ENCODE data around the gene GOLGA5. TPM values are rescaled to one million over a fixed set of nuclear protein-coding genes. Genes with fewer than 3 reads are reported as not detected.
"Not testable (repeated sequence)": the region's sequence is repeated elsewhere in the genome, so short reads cannot be mapped to it uniquely, and the experiment has no call there.

GOLGA5 gene, protein sequence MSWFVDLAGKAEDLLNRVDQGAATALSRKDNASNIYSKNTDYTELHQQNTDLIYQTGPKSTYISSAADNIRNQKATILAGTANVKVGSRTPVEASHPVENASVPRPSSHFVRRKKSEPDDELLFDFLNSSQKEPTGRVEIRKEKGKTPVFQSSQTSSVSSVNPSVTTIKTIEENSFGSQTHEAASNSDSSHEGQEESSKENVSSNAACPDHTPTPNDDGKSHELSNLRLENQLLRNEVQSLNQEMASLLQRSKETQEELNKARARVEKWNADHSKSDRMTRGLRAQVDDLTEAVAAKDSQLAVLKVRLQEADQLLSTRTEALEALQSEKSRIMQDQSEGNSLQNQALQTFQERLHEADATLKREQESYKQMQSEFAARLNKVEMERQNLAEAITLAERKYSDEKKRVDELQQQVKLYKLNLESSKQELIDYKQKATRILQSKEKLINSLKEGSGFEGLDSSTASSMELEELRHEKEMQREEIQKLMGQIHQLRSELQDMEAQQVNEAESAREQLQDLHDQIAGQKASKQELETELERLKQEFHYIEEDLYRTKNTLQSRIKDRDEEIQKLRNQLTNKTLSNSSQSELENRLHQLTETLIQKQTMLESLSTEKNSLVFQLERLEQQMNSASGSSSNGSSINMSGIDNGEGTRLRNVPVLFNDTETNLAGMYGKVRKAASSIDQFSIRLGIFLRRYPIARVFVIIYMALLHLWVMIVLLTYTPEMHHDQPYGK
- 50.0 and 56.4 TPM in 2 replicates for total RNA-seq (2014; rRNA removed; shearing (Covaris generic))
- polyA plus RNA-seq (2016; fragmentation: Nextera tagmentation; extraction: Ambion mirVana) = 66.2 and 70.6 TPM in 2 replicates

DNA sequence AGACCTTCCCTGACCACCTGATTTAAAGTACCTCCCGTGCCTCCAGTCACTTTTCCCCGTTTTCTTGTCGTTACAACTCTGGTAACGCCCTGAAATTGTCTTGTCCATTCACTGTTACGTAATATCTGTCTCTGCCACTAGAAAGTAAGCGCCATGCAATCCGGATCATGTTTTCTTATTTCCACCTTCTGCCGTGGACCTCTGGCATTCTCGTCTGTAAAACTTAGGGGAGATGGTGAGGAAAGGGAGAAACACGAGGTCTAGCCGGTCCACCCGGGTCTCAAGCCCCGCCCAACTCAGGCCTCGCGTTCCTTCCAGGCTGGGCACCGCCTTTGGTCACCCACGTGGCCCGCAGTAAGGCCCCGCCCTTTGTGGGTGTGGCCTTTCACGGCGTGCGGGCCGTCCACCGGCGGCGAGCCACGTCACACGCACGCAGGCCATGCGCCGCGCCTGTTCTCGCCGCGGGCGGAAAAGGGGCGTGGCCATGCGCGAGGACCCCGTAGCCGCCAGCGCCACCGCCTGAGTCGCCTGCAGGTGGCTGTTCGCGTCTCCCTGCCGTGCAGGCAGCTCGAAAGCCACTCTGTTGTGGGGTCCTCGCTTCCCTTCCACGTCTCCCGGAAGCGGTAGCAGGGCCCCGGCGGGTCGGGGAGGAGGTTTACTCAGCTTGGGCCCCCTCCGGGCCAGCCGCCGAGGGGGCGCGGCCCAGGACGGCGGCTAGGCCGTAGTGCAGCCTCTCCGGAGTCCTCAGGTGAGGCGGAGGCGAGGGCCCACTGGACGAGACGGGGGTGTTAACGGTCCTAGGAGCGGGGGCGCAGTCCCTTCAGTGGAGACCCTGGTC lies at the start of gene GOLGA5:
TSS of gene GOLGA5 (plus strand) at position 597 of the 838 bp plus-strand sequence. CDS start 3,133 bp downstream, outside the sequence.
- Histone ChIP-seq H3K4me3 (peak within 1 kb of the TSS; percentile 89), H2AFZ (peak within 1 kb of the TSS; percentile 92), H3K36me3 (ENCODE audit: low read depth) (peaks cover 7% of the 10 kb centered on the region; the same call in 1 of the 2 replicates), H3F3A (ENCODE audit: insufficient read depth) (0 out of 2 replicates have a peak, but pooled peaks cover 9% of the 10 kb centered on the region), H3K9ac (peak within 1 kb of the TSS; percentile 99), H3K27ac (peak within 1 kb of the TSS; percentile 89), H3K4me1 (ENCODE audit: insufficient read depth) (peaks cover 23% of the 10 kb centered on the region), H3K79me2 (ENCODE audit: insufficient read depth) (peaks cover 46% of the 10 kb centered on the region), H3K9me2 (ENCODE audit: insufficient read depth) (no peaks in the 10 kb centered on the region), H3K9me3 (ENCODE audit: low read depth) (no peaks in the 10 kb centered on the region), H4K20me1 (ENCODE audit: insufficient read depth) (no peaks in the 10 kb centered on the region), H3K4me2 (ENCODE audit: unreplicated experiment) (peak within 1 kb of the TSS; percentile 83), H3K27me3 (replicated peaks; ENCODE audit: insufficient read depth) (no peaks in the 10 kb centered on the region)
- peak; percentile 98 for DNase-seq
- TF ChIP-seq EZH2 (IDR thresholded peaks at IDR 0.05; ENCODE audit: insufficient read depth, poor library complexity, severe bottlenecking) = no peak
- in situ Hi-C loops (cut with MboI) = loop anchor here (25.0 kb wide), 1 partner anchor 657 kb away; no protein-coding TSS in a partner anchor
- WGBS, 2 experiments (ENCODE audit: low coverage in 1 of 2, low lambda C conversion rate in 2 of 2, missing lambda C conversion rate in 2 of 2) = 2% methylated on average over 61 to 65 of the region's 71 CpGs

DNA sequence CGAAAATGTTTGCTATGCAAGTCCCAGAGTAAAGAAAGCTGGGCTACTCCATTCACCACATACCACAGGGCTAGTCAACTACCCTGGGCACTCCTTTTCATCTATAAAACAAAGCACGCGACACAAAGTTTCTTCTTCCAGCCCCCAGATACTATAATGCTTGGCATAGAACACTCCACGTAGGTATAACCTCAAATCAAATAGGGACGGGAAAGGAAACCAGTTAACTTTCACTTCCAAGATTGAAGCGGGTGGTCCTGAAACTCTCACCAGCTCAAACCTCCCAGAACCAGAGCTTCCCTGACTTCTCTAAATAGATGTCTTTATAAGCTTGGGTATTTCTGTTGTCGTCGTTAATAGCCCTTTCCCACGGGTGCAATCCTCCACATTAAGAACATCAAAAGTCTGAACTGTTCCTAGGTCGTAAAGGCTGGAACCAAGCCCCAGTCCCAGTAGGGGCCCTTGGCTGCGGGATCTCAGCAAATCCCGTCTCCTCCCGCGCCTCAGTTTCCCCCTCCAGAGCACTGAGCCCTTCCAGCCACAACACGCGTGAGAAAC lies 46.3 kb upstream of the GOLGA5 start:
- H4K20me1 ChIP-seq (ENCODE audit: insufficient read depth) = no peaks in the 10 kb centered on the region
- peak overlapping the region; percentile 86 for H2AFZ ChIP-seq
- in situ Hi-C loops (cut with MboI) = no loop called here
- no peaks in the 10 kb centered on the region for H3F3A ChIP-seq (ENCODE audit: insufficient read depth)
- 4 to 6% methylated on average over 15 to 16 of the region's 16 CpGs for WGBS, 2 experiments (ENCODE audit: low coverage in 1 of 2, low lambda C conversion rate in 2 of 2, missing lambda C conversion rate in 2 of 2)
- H3K4me2 ChIP-seq (ENCODE audit: unreplicated experiment) = peak overlapping the region; percentile 92
- H3K9me3 ChIP-seq (ENCODE audit: low read depth) = no peaks in the 10 kb centered on the region
- H3K4me1 ChIP-seq (ENCODE audit: insufficient read depth) = peaks cover 4% of the 10 kb centered on the region; the same call in 1 of the 2 replicates
- H3K9ac ChIP-seq = peak overlapping the region; percentile 94
- TF ChIP-seq EZH2 (IDR thresholded peaks at IDR 0.05; ENCODE audit: insufficient read depth, poor library complexity, severe bottlenecking) = no peak
- TF ChIP-seq EZH2phosphoT487 (IDR thresholded peaks at IDR 0.05; ENCODE audit: insufficient read depth, low read depth) = no peak
- H3K27ac ChIP-seq = peak overlapping the region; percentile 83
- no peaks in the 10 kb centered on the region for H3K36me3 ChIP-seq (ENCODE audit: low read depth)
- peaks cover 34% of the 10 kb centered on the region for H3K79me2 ChIP-seq (ENCODE audit: insufficient read depth)
- H3K4me3 ChIP-seq = peak overlapping the region; percentile 81
- DNase-seq = peak; percentile 65
- H3K9me2 ChIP-seq (ENCODE audit: insufficient read depth) = no peaks in the 10 kb centered on the region
- no peaks in the 10 kb centered on the region for H3K27me3 ChIP-seq (replicated peaks; ENCODE audit: insufficient read depth)

DNA sequence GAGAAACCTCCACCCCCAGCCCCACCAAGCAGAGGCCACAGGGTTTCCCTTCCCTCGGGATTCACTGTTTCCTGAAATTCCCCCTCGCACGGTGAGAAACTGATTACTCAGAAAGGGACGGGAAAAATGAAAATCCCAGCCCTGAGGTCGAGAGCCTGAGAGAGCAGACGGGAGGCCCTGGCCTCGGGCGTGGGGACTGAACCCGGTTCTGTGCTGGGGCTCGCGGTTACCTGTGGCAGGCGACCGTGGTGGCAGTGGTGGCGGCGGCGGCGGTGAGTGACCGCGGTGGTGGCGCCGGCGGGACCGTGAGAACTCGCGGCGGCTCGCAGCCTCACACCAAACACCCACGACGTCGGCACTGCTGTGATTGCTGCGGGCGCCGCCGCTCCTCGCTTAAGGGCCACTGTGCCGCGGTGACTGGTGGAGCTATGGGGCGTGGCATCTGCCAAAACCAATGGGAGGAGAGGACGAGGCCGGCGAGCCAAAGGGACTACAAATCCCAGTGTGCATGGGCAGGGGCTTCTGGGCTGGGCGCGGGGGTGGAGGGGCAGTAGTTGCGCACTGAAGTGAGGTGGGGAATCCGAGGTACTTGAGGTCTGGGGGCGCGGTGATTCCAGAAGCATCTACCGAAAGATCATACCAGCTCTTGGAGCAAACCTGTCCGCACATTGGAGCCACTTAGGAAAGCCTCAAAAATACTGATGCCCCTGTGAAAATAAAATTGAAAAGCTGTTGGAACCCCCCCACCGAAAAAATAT lies 45.7 kb upstream of the GOLGA5 start, which contains the start of gene LGMN:
TSS of gene LGMN (minus strand) at position 369 of the 758 bp plus-strand sequence. CDS start 15,841 bp downstream, outside the sequence.
- peaks cover 34% of the 10 kb centered on the region for H3K79me2 ChIP-seq (ENCODE audit: insufficient read depth)
- peak within 1 kb of the TSS; percentile 92 for H3K4me2 ChIP-seq (ENCODE audit: unreplicated experiment)
- H3K36me3 ChIP-seq (ENCODE audit: low read depth) = no peaks in the 10 kb centered on the region
- H3F3A ChIP-seq (ENCODE audit: insufficient read depth) = no peaks in the 10 kb centered on the region
- peak within 1 kb of the TSS; percentile 86 for H2AFZ ChIP-seq
- H3K4me3 ChIP-seq = peak within 1 kb of the TSS; percentile 81
- peak within 1 kb of the TSS; percentile 94 for H3K9ac ChIP-seq
- TF ChIP-seq EZH2 (IDR thresholded peaks at IDR 0.05; ENCODE audit: insufficient read depth, poor library complexity, severe bottlenecking) (no peak), EZH2phosphoT487 (IDR thresholded peaks at IDR 0.05; ENCODE audit: insufficient read depth, low read depth) (no peak)
- peak; percentile 98 for DNase-seq
- no peaks in the 10 kb centered on the region for H3K9me3 ChIP-seq (ENCODE audit: low read depth)
- H3K27ac ChIP-seq = peak within 1 kb of the TSS; percentile 83
- H3K9me2 ChIP-seq (ENCODE audit: insufficient read depth) = no peaks in the 10 kb centered on the region
- in situ Hi-C loops (cut with MboI) = no loop called here
- H3K4me1 ChIP-seq (ENCODE audit: insufficient read depth) = peaks cover 4% of the 10 kb centered on the region; the same call in 1 of the 2 replicates
- no peaks in the 10 kb centered on the region for H3K27me3 ChIP-seq (replicated peaks; ENCODE audit: insufficient read depth)
- H4K20me1 ChIP-seq (ENCODE audit: insufficient read depth) = no peaks in the 10 kb centered on the region
- WGBS, 2 experiments (ENCODE audit: low coverage in 1 of 2, low lambda C conversion rate in 2 of 2, missing lambda C conversion rate in 2 of 2) = 0 to 2% methylated on average over 47 to 49 of the region's 50 CpGs

DNA sequence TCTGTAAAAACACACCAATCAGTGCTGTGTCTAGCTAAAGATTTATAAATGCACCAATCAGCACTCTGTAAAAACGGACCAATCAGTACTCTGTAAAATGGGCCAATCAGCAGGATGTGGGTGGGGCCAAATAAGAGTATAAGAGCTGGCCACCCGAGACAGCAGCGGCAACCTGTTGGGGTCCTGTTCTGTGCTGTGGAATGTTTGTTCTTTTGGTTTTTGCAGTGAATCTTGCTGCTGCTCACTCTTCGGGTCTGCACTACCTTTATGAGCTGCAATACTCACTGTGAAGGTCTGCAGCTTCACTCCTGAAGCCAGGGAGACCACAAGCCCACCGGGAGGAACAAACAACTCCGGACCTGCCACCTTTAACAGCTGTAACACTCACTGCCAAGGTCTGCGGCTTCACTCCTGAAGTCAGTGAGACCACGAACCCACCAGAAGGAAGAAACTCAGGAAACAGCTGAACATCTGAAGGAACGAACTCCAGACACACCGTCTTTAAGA lies 43.8 kb upstream of the GOLGA5 start:
- in situ Hi-C loops (cut with MboI); H3F3A ChIP-seq (ENCODE audit: insufficient read depth); H3K36me3 ChIP-seq (ENCODE audit: low read depth); H3K9me3 ChIP-seq (ENCODE audit: low read depth); H3K9me2 ChIP-seq (ENCODE audit: insufficient read depth); H4K20me1 ChIP-seq (ENCODE audit: insufficient read depth); H3K4me3 ChIP-seq; H3K4me1 ChIP-seq (ENCODE audit: insufficient read depth); H3K27ac ChIP-seq; H2AFZ ChIP-seq; H3K9ac ChIP-seq; H3K4me2 ChIP-seq (ENCODE audit: unreplicated experiment); DNase-seq; H3K27me3 ChIP-seq (replicated peaks; ENCODE audit: insufficient read depth): not testable (repeated sequence)
- peaks cover 24% of the 10 kb centered on the region for H3K79me2 ChIP-seq (ENCODE audit: insufficient read depth)
- 71 to 75% methylated on average over 10 of the region's 10 CpGs for WGBS, 2 experiments (ENCODE audit: low coverage in 1 of 2, low lambda C conversion rate in 2 of 2, missing lambda C conversion rate in 2 of 2)

Data from GM23248 (cell line).